ENCODE results near the gene MYBPC3.

DNA sequence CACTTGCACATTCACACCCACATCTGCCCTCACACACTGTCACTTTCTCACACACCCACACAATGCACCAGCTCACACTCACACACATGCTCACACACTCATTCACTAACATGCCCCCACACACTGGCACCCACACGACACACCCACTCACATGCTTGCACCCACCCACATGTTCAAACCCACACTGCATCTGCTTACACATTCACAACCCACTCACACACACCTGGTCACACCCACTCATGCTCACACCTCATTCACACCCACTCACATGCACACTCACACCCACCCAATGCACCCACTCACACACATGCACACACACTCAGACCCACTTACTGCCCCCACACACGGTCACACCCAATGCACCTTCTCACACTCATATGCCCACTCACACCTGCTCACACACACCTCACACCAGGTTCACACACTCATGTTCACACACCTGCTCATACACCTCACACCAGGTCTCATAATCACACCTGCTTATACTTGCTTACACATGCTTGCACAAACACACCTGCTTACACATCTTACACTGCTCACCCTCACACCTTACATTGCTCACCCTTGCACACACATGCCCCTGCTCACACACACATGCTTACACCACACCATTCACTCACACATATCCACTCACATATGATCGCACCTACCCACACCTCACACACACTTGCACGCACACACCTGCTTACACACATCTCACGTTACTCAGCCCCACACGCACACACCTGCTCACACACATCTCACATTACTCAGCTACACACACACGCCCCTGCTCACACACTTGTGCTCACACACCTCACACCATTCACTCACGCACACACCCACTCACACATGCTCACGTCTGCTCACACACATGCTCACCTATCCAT is 3.9 kb upstream of the MYBPC3 start:
- TF ChIP-seq POLR2A (IDR thresholded peaks at IDR 0.05), result no peak
- TF ChIP-seq POLR2AphosphoS5 (IDR thresholded peaks at IDR 0.05), result no peak
- no peak for TF ChIP-seq CTCF (IDR thresholded peaks at IDR 0.05)
